OCI-LY7 (cell line): ENCODE measurements around the gene FFAR2.

Source experiments
- EZH2phosphoT487 ChIP-seq: fragments of 200-600 bp; sonication (generic); IDR thresholded peaks from 2 replicates; pipeline ENCODE4 v1.6.1; 2018; ENCODE audit warnings: low read depth, borderline replicate concordance, mild to moderate bottlenecking, mixed run types, antibody characterized with exemption, low read length, moderate library complexity, mixed read lengths
- TF ChIP-seq, protein P1 (sequence below): fragments of 200-600 bp; sonication (generic); conservative IDR thresholded peaks from 2 replicates; pipeline ENCODE4 v1.5.1; 2014; ENCODE audit warnings: mild to moderate bottlenecking, antibody characterized with exemption, low read length, moderate library complexity, mixed read lengths

DNA sequence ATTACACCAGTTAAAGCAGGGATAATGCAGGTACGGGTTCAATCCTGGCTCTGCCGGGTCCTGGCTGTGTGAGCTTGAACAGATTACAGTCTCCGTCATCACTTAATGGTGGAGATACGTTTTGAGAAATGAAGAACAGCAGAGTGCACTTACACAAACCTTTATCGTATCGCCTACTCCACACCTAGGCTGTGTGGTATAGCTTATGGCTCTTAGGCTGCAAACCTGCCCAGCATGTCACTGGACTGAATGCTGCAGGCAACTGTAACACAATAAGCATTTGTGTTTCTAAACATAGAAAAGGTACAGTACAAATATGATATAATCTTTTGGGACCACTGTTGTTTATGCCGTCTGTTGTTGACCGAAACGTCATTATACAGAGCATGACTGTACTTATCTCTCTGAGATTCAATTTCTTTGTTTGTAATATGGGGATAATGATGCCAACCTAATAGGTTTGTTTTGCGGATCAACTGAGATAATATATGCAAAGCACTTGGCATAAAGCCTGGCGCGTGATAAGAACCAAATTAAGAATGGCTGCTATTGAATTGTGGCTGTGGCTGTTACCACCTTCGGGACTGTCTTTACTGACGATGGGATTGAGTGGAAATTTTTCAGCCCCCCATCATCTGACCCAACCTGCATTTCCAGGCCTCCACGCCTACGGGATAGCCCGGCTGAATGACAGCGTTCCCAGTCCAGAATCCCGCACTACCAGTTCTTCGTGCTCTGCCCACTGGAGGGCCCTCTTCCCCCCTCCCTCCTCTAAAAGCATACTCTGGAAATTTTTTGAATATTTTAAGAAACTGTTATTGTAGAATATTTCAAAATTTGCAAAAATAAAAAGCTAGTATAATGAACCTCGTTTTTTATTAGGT is 31.0 kb downstream of the FFAR2 start:
- TF ChIP-seq, protein P1, sequence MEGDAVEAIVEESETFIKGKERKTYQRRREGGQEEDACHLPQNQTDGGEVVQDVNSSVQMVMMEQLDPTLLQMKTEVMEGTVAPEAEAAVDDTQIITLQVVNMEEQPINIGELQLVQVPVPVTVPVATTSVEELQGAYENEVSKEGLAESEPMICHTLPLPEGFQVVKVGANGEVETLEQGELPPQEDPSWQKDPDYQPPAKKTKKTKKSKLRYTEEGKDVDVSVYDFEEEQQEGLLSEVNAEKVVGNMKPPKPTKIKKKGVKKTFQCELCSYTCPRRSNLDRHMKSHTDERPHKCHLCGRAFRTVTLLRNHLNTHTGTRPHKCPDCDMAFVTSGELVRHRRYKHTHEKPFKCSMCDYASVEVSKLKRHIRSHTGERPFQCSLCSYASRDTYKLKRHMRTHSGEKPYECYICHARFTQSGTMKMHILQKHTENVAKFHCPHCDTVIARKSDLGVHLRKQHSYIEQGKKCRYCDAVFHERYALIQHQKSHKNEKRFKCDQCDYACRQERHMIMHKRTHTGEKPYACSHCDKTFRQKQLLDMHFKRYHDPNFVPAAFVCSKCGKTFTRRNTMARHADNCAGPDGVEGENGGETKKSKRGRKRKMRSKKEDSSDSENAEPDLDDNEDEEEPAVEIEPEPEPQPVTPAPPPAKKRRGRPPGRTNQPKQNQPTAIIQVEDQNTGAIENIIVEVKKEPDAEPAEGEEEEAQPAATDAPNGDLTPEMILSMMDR = no peak
- TF ChIP-seq EZH2phosphoT487 = no peak
